Measurements from ENCODE around the gene WDR19.
"Not testable (repeated sequence)": the region's sequence is repeated elsewhere in the genome, so short reads cannot be mapped to it uniquely, and the experiment has no call there.

The WDR19 gene

GRCh38 chr4:39233783-39234182 is 51.5 kb downstream of the WDR19 start:
- DNase-seq: no peak

DNA sequence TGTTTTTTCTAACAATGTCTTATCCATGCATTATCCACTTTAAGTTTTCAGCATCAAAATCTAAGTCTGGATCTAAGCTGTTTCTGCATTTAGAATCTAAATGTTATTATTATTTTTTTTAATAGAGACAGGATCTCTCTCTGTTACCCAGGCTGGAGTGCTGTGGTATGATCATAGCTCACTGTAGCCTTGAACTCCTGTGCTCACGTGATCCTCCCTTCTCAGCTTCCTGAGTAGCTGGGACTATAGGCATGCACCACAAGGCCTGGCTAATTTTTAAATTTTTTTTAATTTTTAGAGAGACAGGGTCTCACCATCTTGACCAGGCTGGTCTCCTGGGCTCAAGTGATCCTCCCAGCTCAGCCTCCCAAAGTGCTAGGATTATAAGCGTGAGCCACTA is 52.7 kb downstream of the WDR19 start:
- no peak for DNase-seq

DNA sequence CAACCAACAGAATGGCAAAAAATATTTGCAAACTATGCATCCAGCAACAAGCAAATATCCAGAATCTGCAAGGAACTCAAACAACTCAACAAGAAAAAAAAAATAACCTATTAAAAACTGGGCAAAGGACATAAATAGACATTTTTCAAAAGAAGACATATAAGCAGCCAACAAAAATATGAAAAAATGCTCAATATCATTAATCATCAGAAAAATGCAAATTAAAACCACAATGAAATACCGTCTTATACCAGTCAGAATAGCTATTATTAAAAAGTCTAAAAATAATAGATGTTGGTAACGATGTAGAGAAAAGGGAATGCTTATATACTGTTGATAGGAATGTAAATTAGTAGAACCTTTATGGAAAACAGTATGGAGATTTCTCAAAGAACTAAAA is 53.4 kb downstream of the WDR19 start:
- DNase-seq: no peak

DNA sequence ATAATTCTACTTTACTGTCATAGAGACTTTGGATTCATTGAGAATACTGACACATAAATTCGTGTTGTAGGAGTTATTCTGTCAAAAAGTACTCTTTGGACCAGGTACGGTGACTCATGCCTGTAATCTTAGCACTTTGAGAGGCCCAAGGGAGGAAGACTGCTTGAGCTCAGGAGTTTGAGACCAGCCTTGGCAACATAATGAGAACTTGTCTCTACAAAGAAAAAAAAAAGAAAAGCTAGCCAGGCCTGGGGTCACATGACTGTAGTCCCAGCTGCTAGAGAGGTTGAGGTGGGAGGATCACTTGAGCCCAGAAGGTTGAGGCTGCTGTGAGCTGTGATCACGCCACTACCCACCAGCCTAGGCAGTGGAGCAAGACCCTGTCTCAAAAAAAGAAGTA is 54.9 kb downstream of the WDR19 start:
- DNase-seq: no peak

GRCh38 chr4:39243462-39243861 is 61.1 kb downstream of the WDR19 start:
- no peak for DNase-seq

DNA sequence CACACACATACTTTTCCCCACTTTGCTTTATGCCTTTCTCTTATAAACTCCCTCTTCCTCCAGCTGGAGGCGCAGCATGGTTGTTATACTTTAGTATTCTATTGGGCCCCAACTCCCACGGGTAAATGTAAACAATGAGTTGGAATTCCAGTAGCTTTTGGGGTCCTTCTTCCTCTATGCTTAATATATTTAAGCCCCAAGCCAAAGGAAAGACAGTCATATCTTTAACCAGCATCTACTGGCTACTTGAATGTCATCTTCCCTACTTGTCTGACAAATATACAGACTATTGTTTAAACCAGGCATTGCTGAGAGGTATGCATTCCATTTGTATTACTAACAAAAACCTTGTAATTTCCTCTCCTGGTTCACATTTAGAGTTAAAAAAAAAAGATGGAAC is 72.9 kb downstream of the WDR19 start:
- no peak for DNase-seq

DNA sequence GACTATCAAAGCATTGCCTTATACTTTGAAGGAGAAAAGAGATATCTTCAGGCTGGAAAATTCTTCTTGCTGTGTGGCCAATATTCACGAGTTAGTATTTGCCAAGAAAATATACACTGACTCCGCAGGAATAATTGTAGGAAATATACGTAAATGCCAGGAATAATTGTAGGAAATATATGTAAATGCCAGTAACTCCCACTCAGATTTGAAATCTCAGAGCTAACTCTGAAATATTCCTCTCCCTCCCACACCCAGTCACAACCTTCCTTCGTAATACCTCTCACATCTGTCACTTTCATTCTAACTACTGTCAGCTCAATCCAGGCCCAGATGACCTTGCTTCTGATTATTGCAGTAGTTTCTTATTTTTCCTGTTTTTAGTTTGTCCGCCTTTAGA is 73.5 kb downstream of the WDR19 start:
- DNase-seq: no peak

- no peak for DNase-seq
Measured at GRCh38 chr4:39256436-39256835, 74.1 kb downstream of the WDR19 start.

DNA sequence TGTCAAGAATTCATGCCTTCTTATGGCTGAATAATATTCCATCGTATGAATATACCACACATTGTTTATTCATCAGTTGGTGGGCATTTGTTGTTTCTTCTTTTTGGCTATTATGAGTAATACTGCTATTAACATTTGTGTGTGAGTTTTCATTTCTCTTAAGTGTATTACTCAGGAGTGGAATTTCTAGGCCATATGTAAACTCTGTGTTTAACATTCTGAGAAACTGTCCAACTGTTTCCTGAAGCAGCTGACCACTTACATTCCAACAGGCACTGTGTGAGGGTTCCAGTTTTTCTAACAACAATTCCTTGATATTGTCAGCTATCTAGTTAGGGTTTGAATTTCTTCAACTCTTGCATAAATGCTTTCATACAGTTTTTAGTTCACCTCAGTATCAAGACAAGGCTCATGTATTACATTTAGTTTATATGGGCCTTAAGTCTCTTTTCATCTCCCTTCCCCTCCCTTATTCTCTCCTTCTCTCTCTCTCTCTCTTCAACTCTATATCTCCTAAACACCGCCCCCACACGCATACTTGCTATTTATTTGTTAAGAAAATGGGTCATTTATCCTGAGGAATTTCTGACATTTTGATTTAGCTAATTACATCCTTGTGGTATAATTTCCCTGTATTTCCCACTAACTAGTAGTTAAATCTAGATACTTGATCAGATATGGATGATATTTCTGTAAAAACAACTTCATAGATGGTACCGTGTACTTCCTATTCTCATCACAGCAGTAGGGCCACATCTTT is 77.4 kb downstream of the WDR19 start:
- no peak for DNase-seq

DNA sequence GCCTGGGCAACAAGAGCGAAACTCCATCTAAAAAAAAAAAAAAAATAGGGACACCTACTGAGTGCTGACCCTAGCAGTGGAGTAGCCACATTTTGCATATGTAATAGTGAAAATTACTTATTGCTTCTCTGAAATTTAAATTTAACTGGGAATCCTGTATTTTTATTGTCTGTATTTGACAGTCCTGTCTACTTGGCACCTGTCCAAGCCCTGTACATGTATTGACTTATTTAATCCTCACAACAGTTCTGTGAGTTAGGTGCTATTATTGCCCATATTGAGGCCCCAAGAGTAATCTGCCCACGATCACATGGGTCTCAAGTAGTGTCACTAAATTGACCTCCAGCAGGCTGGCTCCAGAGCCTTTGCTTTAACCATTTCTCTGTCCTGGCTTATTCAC is 81.6 kb downstream of the WDR19 start:
- no peak for DNase-seq

GRCh38 chr4:39274503-39274902 is 92.2 kb downstream of the WDR19 start:
- DNase-seq: no peak

DNA sequence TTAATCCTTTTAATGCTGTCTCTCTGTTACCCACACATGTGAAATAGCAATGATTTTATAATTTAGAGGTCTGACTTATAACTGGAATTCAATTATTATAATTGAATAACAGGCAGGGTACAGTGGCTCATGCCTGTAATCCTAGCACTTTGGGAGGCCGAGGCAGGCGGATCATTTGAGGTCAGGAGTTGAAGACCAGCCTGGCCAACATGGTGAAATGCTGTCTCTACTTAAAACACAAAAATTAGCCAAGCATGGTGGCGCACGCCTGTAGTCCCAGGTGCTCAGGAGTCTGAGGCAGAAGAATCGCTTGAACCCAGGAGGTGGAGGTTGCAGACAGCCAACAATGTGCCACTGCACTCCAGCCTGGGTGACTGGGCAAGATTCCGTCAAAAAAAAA is 95.3 kb downstream of the WDR19 start:
- DNase-seq: not testable (repeated sequence)

- DNase-seq: no peak
Measured at GRCh38 chr4:39278476-39278875, 96.1 kb downstream of the WDR19 start.

DNA sequence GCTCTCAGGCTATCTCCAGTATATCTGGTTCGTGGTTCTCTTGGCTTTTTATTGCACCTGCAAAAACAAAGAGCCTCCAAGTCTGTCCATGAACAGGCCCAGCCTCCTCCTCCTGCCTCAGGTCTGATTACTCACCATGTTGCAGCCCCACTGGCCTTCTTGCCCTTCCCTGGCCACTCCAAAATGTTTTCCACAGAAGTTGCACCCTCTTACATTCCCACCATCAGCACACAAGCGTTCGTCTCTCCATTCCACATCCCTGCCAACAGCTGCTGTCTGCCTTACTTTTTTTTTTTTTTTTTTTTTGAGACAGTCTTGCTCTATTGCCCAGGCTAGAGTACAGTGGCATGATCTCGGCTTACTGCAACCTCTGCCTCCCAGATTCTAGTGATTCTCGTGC is 97.1 kb downstream of the WDR19 start:
- no peak for DNase-seq

DNA sequence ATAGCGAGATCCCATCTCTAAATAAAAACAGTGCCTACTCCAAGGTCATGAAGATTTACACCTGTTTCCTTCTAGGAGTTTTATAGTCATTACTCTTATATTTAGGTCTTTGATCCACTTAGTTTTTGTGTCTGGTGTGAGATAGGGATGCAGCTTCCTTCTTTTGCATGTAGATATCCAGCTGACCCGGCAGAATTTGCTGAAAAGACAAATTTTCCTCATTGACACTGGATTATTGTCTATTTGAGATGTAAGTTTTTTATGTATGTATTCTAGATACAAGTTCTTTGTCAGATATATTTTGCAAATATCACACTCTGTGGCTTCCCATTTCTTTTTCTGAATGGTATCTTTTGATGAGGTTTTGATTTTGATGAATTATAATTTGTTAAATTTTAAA is 98.4 kb downstream of the WDR19 start:
- DNase-seq: no peak

- no peak for DNase-seq
Measured at GRCh38 chr4:39285111-39285795, 102.9 kb downstream of the WDR19 start.

DNA sequence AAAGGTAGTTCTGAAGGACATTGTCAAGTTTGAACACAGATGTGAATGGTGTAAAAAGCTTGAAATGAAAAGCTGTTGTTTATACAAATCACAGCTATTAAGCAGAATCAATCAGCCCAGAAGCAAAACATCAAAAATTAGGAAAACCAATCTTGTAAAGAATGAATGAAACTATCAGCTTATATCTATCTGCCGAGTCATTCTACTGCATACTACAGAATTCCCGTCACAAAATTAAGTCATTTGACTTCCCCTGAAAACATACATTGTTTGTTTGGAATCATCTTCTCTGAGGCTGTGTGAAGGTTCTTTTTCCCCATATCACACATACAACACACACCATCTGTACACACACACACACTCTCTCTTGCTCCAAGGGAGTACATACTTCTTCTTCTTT is 103.5 kb downstream of the WDR19 start:
- no peak for DNase-seq

DNA sequence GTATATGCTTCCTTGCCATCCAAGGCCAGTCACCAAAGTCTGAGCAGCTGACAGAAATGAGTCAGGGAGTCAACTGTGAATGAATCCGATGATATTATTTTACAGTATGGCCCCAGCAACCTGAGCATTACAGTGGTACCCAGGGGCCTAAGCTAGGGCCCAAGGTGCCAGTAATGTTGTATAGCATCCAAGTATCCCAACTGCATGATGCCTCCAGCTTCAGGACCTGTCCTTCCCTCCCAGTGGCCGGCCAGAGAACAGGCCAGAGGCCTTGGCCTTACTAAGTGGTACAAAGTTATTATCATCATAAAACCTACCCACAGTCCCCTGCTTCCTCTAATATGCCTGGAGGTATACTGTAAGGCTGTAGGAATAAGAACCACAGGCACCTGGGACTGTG is 103.9 kb downstream of the WDR19 start:
- DNase-seq: no peak

GRCh38 chr4:39287223-39287622 is 104.9 kb downstream of the WDR19 start:
- no peak for DNase-seq

- DNase-seq: no peak
Measured at GRCh38 chr4:39291686-39292085, 109.4 kb downstream of the WDR19 start.

- DNase-seq: not testable (repeated sequence)
Measured at GRCh38 chr4:39292433-39292832, 110.1 kb downstream of the WDR19 start.

DNA sequence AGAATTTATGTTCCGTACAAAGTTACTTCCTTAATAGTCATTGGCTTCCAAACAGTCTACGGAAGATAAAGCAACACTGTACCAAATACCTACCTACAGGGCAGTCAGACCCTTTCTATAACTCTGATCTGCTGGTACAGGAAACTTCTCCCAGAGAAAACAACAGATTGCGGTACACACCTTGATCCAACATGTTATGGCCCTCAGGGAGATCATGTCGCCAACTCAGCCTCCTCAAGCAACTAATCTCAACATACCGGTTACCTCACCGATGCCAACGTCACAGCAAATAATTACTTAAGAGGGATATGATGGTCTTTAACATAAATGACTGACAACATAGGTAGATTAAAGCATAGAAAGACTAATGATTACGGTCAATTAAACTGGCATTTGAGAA is 113.5 kb downstream of the WDR19 start:
- no peak for DNase-seq

DNA sequence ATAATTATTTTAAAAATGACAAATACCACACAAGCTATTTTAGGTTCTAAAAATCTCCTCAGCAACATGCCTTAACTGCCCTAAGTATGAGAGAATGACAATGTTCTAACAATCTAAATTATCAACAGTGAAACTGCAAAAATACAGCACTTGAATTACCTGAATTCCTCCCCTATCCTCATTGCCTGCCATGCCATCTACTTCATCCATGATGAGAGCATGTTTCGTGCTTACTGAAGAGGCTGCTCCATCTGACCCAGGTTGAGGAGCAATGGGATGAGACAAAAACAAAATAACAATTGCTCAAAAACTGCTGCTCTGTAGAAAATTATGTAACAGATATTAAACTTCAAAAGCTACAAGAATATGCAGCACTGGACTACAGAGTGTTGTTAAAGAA is 120.6 kb downstream of the WDR19 start:
- no peak for DNase-seq

DNA sequence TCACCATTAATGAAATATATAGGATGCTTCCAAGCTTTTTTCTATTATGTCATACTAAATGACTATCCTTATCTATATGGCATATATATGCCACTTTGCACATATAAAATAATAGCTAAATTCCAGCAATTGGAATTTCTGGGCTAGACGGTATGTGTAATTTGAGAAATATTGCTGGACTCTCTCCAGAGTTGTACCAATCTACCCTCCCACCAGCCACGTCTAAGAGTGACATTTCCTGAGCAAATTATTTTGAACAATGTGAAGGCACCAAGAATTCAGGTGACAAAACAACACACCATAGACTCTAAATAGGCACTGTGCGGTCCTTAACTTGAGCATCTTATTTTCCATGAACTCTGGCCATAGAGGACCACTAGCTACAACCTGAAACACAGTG is 121.5 kb downstream of the WDR19 start:
- DNase-seq: no peak

DNA sequence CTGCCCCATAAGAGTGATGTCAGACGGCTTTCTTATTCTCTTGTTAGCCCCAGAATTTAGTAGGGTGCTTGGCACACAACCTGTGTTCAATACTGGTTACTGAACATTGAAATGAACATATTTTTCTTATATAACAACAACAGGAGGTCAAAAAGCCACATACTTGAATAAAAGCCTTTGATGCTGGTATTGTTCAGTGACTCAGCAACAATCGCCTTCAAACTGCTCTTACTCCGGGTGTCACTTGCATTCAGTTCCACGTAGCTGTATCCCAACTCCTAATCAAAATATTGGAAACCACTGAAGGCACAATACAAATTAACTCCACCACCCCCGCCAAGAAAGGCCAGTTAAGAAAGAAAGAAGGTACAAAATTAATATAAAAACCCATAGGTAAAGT is 122.3 kb downstream of the WDR19 start:
- DNase-seq: no peak
